ENCODE measurements around the gene TRIM56.
"Not testable (repeated sequence)": the region's sequence is repeated elsewhere in the genome, so short reads cannot be mapped to it uniquely, and the experiment has no call there.

TRIM56 gene

GRCh38 chr7:101113836-101114235, 28.6 kb downstream of the TRIM56 start:
- no peak for ATAC-seq

GRCh38 chr7:101114492-101114891, 29.2 kb downstream of the TRIM56 start:
- ATAC-seq = no peak

DNA sequence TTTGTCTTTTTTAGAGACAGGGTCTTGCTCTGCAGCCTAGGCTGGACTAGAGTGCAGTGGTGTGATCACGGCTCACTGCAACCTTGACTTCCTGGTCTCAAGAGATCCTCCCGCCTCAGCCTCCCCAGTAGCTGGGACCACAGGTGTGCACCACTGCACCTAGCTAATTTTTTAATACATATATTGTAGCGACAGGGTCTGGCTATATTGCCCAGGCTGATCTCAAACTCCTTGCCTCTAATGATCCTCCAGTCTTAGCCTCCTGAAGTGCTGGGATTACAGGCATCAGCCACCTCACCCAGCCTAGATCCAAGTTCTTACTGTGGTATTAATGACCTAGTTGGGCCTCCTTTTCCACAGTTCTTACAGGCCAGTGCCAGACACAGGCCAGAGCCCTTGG, 29.9 kb downstream of the TRIM56 start:
- ATAC-seq = no peak

GRCh38 chr7:101116898-101117297, 31.6 kb downstream of the TRIM56 start:
- ATAC-seq = no peak

DNA sequence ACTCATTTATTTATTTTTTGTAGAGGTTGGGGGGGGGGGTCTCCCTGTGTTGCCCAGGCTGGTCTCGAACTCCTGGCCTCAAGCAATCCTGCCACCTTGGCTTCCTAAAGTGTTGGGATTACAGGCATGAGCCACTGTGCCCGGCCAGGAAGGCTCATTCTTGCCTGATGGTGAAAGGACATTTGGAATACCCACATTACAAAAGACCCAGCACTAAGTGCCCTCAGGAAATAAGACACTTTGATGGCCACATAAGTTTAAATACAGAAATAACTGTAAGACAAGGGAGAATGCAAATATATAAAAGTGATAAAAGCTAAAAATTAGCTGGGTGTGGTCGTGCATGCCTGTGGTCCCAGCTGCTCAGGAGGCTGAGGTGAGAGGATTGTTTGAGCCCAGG, 33.6 kb downstream of the TRIM56 start:
- no peak for ATAC-seq

DNA sequence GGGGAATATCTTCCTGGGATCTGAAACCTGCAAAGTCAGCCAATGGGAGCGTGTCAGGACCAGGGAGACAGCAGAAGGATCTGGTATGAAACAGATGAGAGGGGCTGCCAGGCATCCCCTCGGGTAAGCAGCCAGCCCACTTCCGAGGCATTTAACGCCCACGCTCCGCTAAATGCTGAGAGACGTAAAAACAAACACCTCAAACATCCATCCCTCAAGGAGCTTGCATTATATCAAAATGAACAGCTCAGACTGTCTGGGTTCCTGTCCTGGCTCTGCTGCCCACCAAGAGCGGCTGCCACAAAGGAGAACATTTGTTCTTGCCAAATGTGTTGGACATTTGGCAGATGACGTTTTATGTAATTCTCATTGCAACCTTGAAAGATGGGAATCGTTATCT, 34.6 kb downstream of the TRIM56 start:
- no peak for ATAC-seq

DNA sequence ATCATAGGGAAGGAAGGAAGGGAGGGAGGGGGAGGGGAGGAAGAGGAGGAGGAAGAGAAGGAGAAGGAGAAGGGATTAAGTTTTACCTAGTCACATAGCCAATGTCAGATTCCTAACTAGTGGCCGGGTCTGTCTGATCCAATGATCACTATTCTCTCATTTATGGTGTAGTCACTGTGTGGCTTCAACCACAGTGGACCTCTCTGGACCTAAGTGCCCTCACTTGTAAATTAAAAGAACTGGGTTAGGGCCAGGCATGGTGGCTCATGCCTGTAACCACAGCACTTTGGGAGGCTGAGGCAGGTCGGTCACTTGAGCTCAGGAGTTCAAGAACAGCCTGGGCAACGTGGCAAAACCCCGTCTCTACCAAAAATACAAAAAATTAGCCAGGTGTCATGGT, 35.0 kb downstream of the TRIM56 start:
- no peak for ATAC-seq

GRCh38 chr7:101121631-101121990, 36.3 kb downstream of the TRIM56 start:
- ATAC-seq = not testable (repeated sequence)

DNA sequence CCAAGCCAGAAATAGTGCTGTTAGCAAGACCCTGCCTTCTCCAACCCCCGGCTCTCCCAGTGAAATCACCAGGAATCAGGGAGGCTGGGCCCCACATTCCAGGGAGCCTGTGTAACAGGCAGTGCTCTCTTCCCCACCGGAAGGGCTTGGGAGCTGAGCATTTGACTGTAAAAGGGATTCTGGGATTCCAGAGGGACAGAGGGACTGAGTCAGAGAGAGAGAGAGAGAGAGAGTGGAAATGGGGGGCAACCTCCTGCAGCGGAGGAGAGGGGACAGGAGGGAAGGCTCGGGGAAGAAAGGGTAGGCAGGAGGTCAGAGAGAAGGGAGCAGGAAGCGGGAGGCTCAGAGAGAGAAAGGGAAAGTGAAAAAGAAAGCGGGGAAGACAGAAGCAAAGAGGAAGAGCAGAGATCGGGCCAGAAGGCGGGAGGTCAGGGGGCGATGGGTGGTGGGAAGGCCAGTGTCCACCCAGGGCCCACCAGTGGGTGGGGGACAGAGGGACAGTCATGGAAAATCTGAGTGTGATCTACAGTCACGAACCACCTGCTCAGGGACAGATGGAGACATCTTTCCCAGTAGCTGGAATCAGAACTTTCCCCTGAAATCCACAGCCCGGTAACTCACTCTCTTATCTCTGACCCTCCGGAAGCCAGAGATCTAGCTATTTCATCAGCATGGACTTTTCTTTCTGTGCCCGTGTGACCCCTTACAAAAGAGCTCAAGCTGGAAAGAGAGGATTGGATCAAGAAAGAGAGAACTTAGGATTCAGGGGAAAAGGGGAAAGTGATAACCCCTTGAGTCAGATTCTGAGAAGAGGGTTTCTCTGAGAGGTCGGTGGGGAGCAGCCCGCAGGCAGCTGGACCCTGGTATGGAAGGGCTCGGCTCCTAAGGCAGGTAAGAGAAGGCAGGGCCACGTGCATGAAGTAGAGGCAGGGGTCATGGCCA, 37.0 kb downstream of the TRIM56 start:
- ATAC-seq = no peak

GRCh38 chr7:101122933-101123702, 37.8 kb downstream of the TRIM56 start:
- no peak for ATAC-seq

- no peak for ATAC-seq
Observed at GRCh38 chr7:101123703-101124068, 38.4 kb downstream of the TRIM56 start.

DNA sequence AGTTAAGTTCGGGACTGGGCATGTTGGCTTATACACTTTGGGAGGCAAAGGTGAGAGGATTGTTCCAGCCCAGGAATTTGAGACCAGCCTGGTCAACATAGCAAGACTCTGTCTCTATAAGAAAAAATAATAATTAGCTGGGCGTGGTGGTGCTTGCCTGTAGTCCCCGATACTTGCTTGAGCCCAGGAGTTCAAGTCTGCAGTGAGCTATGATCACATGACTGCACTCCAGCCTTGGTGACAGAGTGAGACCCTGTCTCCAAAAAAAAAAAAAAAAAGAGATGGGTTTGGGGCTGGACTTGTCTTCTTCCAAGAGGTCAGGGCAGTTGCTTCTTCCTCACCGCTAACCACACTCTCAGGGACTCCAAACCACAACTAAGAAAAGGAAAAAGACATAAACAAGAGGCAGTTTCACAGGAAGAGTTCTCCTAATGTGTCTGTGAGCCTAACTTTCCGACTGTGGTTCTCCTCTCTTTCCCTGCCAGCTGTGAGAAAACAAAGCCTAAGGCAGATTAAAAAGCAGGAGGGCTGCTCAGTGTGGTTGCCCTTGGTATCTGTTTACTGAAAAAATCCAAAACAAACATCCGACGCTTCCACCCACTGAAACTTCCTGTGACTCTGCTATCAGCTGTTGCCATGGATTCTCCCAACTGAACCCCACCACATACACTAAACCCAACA, 39.2 kb downstream of the TRIM56 start:
- ATAC-seq = no peak

DNA sequence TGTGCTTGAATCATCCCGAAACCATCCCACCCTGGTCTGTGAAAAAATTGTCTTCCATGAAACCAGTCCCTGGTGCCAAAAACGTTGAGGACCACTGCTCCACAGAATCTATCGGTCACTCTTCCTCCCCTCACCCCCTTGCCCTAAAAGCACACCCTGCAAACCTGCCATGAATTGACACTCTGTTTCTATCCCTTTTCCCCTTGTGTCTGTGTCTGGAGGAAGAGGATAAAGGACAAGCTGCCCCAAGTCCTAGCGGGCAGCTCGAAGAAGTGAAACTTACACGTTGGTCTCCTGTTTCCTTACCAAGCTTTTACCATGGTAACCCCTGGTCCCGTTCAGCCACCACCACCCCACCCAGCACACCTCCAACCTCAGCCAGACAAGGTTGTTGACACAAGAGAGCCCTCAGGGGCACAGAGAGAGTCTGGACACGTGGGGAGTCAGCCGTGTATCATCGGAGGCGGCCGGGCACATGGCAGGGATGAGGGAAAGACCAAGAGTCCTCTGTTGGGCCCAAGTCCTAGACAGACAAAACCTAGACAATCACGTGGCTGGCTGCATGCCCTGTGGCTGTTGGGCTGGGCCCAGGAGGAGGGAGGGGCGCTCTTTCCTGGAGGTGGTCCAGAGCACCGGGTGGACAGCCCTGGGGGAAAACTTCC, 40.8 kb downstream of the TRIM56 start:
- no peak for ATAC-seq

DNA sequence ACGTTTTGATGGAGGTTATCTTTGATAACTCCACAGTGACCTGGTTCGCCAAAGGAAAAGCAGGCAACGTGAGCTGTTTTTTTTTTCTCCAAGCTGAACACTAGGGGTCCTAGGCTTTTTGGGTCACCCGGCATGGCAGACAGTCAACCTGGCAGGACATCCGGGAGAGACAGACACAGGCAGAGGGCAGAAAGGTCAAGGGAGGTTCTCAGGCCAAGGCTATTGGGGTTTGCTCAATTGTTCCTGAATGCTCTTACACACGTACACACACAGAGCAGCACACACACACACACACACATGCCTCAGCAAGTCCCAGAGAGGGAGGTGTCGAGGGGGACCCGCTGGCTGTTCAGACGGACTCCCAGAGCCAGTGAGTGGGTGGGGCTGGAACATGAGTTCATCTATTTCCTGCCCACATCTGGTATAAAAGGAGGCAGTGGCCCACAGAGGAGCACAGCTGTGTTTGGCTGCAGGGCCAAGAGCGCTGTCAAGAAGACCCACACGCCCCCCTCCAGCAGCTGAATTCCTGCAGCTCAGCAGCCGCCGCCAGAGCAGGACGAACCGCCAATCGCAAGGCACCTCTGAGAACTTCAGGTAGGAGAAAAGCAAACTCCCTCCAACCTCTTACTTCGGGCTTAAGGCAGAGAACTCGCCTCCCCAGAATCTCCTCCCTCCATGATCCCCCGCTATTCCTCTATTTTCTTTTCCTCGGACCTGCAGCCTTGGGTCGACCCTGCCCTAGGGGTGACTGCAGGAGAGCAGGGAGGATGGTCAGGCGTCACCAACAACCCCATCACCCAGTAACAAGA, 41.6 kb downstream of the TRIM56 start, which contains the start of gene SERPINE1:
TSS of gene SERPINE1 (plus strand) at position 454 of the 809 bp plus-strand sequence. CDS start 1,290 bp downstream, outside the sequence.
- ATAC-seq = peak; percentile 55 to 75

- no peak for ATAC-seq
Observed at GRCh38 chr7:101127460-101128039, 42.3 kb downstream of the TRIM56 start.

DNA sequence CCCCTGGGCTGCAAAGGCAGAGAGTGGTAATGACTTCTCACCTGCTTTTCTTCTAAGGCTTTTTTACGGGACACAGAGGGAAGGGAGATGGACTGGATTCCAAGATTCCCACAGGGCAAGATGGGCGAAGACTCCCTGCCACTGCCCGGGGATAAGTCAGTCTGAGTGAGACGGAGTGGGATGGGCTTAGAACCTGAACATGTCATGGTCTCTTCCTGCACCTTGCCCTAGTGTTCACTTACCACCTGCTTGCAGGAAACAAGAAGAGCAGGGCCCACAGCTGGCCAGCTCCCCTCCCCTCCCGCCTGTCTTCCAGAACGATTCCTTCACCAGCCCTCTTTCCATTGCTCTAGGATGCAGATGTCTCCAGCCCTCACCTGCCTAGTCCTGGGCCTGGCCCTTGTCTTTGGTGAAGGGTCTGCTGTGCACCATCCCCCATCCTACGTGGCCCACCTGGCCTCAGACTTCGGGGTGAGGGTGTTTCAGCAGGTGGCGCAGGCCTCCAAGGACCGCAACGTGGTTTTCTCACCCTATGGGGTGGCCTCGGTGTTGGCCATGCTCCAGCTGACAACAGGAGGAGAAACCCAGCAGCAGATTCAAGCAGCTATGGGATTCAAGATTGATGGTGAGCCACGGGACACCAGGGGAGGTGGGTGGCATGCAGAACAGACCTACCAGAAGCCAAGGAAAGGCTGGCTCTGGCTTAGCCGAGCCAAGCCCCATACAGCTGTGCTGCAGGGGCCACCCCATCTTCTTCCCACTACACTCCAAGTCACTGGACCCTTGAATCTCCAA, 43.0 kb downstream of the TRIM56 start:
- no peak for ATAC-seq

DNA sequence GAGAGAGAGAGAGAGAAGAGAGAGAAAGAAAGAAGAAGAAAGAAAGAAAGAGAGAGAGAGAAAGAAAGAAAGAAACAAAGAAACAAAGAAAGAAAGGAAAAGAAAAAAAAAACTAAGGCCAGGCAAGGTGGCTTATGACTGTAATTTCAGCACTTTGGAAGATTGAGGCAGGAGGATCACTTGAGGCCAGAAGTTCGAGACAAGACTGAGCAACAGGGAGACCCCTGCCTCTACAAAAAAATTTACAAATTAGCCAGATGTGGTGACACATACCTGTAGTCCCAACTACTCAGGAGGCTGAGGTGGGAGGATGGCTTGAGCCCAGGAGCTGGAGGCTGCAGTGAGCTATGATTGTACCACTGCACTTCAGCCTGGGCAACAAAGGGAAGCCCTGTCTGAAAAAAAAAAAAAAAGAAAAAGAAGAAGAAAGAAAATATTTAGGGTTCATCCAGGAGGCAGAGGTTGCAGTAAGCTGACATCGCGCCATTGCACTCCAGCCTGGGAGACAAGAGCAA, 44.4 kb downstream of the TRIM56 start:
- ATAC-seq = no peak

DNA sequence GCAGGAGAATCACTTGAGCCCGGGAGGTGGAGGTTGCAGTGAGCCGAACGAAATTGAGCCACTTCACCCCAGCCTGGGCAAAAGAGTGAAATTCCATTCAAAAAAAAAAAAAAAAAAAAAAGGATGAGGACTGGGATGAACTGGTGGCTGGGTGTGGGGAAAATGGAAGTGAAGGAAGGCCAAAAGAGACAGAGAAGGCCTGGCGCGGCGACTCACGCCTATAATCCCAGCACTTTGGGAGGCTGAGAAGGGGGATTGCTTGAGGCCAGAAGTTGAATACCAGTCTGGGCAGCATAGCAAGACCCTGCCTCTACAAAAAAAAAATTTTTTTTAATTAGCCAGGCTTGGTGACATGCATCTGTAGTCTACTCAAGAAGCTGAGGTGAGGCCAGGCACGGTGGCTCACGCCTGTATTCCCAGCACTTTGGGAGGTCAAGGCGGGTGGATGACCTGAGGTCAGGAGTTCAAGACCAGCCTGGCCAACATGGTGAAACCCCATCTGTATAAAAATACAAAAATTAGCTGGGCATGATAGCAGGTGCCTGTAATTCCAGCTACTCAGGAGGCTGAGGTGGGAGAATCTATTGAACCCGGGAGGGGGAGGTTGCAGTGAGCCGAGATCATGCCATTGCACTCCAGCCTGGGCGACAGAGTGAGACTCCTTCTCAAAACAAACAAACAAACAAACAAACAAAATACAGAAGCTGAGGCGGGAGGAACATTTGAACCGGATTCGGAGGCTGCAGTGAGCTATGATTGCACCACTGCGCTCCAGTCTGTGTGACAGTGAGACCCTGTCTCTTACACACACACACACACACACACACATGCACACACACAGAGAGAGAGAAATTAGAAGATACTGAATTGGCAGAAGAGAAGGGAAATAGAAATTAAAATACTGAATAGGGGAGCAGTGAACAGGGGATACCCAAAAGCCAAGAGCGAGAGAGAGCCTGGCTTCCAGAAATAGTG, 47.6 kb downstream of the TRIM56 start:
- ATAC-seq = not testable (repeated sequence)
